ENCODE measurements around the gene MYO5B. TPM values are rescaled to one million over a fixed set of nuclear protein-coding genes. Genes with fewer than 3 reads are reported as not detected.

Gene MYO5B
- polyA plus RNA-seq, 2 of the 4 experiments (the other 2 are of a cell fraction): 6.4 to 18.4 TPM

GRCh38 chr18:49976001-49976400 lies 218.9 kb downstream of the MYO5B start:
- Histone ChIP-seq H3K9me3 (no peaks in the 10 kb centered on the region), H3K4me1 (no peaks in the 10 kb centered on the region), H3K4me3 (no peak overlapping the region), H3K4me2 (no peak overlapping the region), H3K27ac (no peak overlapping the region)
- POLR2A ChIA-PET: no interaction called here
- ATAC-seq (no peak), DNase-seq (ENCODE audit: low read depth in 1 of 2, low spot score in 1 of 2) (no peak), FAIRE-seq (no peak)
- TF ChIP-seq RFX5 (IDR thresholded peaks at IDR 0.05) (no peak), MAFK (IDR thresholded peaks at IDR 0.05; ENCODE audit: partially characterized antibody) (no peak), JUNB (IDR thresholded peaks at IDR 0.05) (no peak), SREBF2 (IDR thresholded peaks at IDR 0.05) (no peak), KDM5A (IDR thresholded peaks at IDR 0.05) (no peak), POLR2A (IDR thresholded peaks at IDR 0.05; ENCODE audit: low read length) (no peak), FOSL2 (IDR thresholded peaks at IDR 0.05) (no peak), FOSL2 (CRISPR knock-in tag; IDR thresholded peaks at IDR 0.05) (no peak), RCOR1 (IDR thresholded peaks at IDR 0.05; ENCODE audit: low read depth, low read length) (no peak), CBX8 (IDR thresholded peaks at IDR 0.05) (no peak), HES2 (IDR thresholded peaks at IDR 0.05) (no peak), BCL3 (IDR thresholded peaks at IDR 0.05) (no peak), KDM1A (IDR thresholded peaks at IDR 0.05; ENCODE audit: low read depth) (no peak), BHLHE40 (IDR thresholded peaks at IDR 0.05; ENCODE audit: low read depth, low read length) (no peak), HDAC2 (IDR thresholded peaks at IDR 0.05) (no peak), ZC3H11A (IDR thresholded peaks at IDR 0.05) (no peak)
- TF ChIP-seq, protein P1, sequence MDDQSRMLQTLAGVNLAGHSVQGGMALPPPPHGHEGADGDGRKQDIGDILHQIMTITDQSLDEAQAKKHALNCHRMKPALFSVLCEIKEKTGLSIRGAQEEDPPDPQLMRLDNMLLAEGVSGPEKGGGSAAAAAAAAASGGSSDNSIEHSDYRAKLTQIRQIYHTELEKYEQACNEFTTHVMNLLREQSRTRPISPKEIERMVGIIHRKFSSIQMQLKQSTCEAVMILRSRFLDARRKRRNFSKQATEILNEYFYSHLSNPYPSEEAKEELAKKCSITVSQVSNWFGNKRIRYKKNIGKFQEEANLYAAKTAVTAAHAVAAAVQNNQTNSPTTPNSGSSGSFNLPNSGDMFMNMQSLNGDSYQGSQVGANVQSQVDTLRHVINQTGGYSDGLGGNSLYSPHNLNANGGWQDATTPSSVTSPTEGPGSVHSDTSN (IDR thresholded peaks at IDR 0.05): no peak
- CTCF ChIA-PET: no interaction called here
- 13% methylated on average over 3 of the region's 3 CpGs for WGBS (ENCODE audit: missing lambda C conversion rate)

DNA sequence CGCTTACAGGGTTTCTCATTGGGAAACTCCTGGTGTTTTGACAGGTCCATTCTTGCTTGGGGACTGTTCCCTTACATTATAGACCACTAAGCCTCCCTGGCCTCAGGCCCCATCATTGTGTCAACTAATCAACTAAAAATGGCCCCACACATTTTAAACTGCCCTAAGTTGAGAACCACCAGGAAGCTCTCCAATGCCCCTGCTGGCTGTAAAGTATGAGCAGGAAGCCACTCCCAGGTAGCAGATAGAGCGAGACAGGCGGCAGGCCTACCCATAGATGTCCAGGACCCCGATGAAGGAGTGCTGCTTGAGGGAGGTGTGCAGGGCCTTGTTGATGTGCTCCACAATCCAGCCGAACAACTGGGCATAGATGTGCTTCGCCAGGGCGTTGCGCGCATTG lies 220.9 kb downstream of the MYO5B start:
- Histone ChIP-seq H3K4me3 (no peak overlapping the region), H3K4me2 (no peak overlapping the region), H3K4me1 (no peaks in the 10 kb centered on the region), H3K9me3 (no peaks in the 10 kb centered on the region), H3K27ac (no peak overlapping the region)
- ATAC-seq (no peak), FAIRE-seq (no peak), DNase-seq (ENCODE audit: low read depth in 1 of 2, low spot score in 1 of 2) (no peak)
- ChIA-PET POLR2A (no interaction called here), CTCF (no interaction called here)
- TF ChIP-seq, protein P1 (IDR thresholded peaks at IDR 0.05): no peak
- no peak for TF ChIP-seq RFX5 (IDR thresholded peaks at IDR 0.05)
- TF ChIP-seq ZSCAN20 (CRISPR knock-in tag; IDR thresholded peaks at IDR 0.05): no peak
- TF ChIP-seq, protein P2, sequence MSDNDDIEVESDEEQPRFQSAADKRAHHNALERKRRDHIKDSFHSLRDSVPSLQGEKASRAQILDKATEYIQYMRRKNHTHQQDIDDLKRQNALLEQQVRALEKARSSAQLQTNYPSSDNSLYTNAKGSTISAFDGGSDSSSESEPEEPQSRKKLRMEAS (IDR thresholded peaks at IDR 0.05): no peak
- TF ChIP-seq NPAS2 (CRISPR knock-in tag; IDR thresholded peaks at IDR 0.05; ENCODE audit: borderline replicate concordance): no peak
- no peak for TF ChIP-seq ZNF302 (CRISPR knock-in tag; IDR thresholded peaks at IDR 0.05)
- WGBS (ENCODE audit: missing lambda C conversion rate): 100% methylated on average over 1 of the region's 9 CpGs

GRCh38 chr18:49973592-49973991 lies 221.4 kb downstream of the MYO5B start:
- FAIRE-seq (no peak), ATAC-seq (no peak), DNase-seq (ENCODE audit: low read depth in 1 of 2, low spot score in 1 of 2) (no peak)
- Histone ChIP-seq H3K4me2 (no peak overlapping the region), H3K4me1 (no peaks in the 10 kb centered on the region), H3K4me3 (no peak overlapping the region), H3K27ac (no peak overlapping the region), H3K9me3 (no peaks in the 10 kb centered on the region)
- CTCF ChIA-PET: no interaction called here
- TF ChIP-seq RAD21 (conservative IDR thresholded peaks at IDR 0.05 in 1 of 2, IDR thresholded peaks at IDR 0.05 in 1 of 2) (no peak), MYC (IDR thresholded peaks at IDR 0.05; ENCODE audit: borderline replicate concordance, low read length) (no peak), EP300 (IDR thresholded peaks at IDR 0.05) (no peak)
- POLR2A ChIA-PET: no interaction called here
- 42% methylated on average over 3 of the region's 3 CpGs for WGBS (ENCODE audit: missing lambda C conversion rate)

Data from A549 (cell line).